HG02884 (cell line): Measurements from ENCODE around the gene VSTM2B.

ENCODE experiments used
- ATAC-seq: cut with Tn5 transposase; IDR thresholded peaks from one replicate; pipeline ENCODE4 v1.9.1; 2021; ENCODE audit warnings: mild to moderate bottlenecking, moderate library complexity; ENCODE audit not compliant: unreplicated experiment

Gene VSTM2B

GRCh38 chr19:29495901-29496441 is 29.8 kb upstream of the VSTM2B start:
- no peak for ATAC-seq

- ATAC-seq: no peak
Measured at GRCh38 chr19:29497241-29497640, 28.6 kb upstream of the VSTM2B start.

DNA sequence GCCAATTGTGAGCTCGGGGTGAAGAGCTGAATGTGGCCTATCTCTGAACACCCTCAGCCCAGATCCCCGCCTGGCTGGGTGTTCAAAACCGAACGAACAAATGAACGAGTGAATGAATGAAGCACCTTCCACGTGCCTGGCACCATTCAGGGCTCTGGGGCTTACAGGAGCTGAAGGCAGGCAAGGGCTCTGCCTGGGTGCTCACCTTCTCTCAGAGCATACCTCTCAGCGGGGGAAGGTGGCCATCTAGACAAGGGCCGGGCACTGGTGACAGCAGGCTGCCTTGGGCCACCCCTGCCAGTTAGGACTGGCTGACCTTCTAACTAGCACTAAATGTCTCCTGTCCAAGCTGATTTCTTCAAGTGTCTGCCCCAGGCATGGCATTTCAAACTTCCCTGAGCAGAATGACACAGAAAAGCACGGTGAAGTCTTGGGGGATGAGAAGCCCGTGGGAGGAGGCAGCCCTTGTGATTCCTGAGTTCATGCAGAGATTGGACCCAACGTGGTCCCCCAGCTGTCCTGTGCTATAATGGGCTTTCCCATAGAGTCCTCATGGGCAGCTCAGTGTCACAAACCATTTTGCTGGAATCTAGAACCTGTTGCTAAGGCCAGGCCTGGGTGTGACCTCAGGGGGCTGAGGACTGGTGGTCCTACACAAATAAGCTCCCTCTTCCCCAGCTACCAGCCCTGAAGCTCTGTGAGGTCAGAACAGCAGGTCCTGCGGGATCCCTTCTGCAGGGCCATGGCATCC is 27.9 kb upstream of the VSTM2B start:
- ATAC-seq: no peak

- ATAC-seq: no peak
Measured at GRCh38 chr19:29499261-29499920, 26.4 kb upstream of the VSTM2B start.

- no peak for ATAC-seq
Measured at GRCh38 chr19:29499921-29500590, 25.7 kb upstream of the VSTM2B start.

GRCh38 chr19:29501816-29502580 is 23.8 kb upstream of the VSTM2B start:
- no peak for ATAC-seq

DNA sequence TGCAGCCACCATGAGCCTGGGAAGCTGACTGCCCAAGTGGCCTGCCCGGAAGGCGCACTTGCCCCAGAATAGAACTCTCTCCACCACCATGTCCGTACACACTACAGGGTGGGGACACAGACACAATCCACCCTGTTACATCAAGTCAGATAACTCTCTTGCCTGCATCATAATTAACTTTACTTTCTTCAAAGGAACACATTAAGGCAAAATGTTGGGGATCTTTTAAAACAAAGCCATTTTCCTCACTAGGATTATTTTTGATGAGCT is 23.3 kb upstream of the VSTM2B start:
- no peak for ATAC-seq

DNA sequence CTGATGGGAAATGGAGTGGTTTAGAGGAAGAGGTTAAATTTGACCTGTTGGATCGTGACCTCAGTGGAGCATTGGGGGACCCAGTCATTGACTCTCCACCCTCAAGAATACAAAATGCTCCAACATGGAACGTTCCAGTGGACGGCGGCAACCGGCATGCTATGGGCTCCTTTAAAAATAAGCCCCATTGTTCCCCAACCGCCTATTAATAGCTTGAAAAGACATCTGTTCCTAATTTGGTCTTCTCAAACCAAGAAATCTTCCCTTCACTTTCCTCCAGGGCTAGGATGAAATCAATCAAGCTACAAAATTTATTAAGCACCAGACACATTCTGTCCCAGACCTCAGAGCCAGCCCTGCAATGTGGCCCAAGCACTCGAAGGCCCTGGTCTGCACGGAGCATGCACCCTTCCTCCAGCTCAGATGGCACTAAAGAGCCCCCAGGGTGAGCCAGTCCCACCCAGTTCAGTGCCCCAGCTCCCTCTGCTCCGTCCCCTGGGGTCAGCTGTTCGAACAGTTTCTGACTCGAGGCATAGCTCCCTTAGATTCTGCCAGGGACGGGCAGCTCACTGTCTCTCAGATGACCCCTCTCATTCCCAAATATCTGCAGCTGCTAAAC is 22.5 kb upstream of the VSTM2B start:
- no peak for ATAC-seq

DNA sequence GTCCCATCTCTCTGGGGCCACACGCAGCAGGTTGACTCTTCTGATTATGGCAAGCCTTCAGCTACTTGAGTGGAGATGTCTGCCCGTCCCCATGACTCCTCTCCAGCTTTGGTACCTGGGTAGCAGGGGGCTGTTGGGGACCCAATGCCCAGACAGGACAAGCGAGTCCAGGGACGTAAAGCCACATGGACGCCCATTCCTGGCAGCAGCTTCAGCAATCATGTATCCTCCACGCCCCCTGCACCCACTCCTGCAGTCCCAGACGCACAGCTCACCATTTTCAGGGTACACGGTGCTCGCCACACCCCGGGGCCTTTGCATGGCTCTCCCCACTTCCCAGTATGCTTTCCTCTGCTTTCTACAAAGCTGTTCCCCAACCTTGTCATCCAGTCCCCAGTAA is 22.0 kb upstream of the VSTM2B start:
- no peak for ATAC-seq

- ATAC-seq: no peak
Measured at GRCh38 chr19:29504454-29504853, 21.3 kb upstream of the VSTM2B start.

GRCh38 chr19:29505097-29505824 is 20.5 kb upstream of the VSTM2B start:
- ATAC-seq: no peak

- no peak for ATAC-seq
Measured at GRCh38 chr19:29506619-29506911, 19.2 kb upstream of the VSTM2B start.

DNA sequence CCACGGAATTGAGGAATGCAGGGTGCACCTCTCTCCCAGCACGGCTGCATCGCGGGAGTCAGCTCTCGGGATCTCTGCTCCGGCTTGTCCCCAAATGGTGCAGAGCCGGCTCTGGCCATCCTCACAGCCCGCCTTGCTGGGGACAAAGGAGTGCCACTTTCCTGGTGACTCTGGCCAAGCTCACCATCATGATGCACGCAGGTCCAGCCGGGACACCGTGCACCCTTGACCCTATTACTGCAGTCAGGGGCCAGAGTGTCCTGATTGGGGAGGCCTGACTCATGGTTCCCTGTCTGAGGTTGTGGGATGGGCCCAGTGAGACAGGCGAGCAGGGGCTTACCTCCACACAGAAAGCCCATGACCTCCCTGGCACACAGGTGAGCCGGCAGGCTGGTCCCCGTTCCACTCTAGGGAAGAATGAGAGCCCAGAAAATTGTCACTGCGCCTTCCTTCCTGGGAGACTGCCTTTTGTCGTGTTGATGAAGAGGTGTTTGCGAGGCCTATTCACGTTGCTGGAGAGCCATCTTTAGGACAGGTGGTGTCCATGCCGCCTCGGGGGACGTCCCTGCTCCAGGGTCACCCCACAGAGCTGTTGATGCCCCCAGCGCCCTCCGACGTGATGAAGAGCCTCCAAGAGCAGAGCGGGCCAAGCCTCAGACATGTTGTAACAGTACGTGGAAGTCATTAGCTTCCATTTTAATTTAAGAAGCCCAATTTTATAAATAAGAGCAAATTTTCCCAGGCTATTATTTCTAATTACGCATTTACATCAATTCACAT is 18.5 kb upstream of the VSTM2B start:
- ATAC-seq: no peak

GRCh38 chr19:29508181-29508580 is 17.6 kb upstream of the VSTM2B start:
- ATAC-seq: no peak

DNA sequence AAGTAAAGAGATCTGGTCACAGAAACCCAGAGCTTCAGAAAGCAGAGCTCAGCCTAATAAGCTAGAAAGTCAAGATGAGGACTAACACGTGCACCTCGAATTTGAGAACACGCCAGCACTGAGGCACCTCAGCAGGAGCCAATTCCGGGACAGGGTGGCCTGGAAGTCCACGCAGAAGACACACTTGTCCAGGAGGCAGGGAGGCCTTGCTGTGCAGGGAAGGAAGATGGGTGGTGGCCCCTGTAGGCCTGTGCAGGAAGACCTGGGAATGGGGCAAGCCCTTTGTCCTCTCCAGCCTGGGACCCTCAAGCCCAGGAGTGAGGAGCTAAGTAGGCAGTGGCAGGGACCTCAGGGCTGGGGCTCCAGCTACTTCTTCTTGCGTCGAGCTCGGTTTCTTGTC is 16.3 kb upstream of the VSTM2B start:
- ATAC-seq: no peak

- ATAC-seq: no peak
Measured at GRCh38 chr19:29510701-29511265, 15.0 kb upstream of the VSTM2B start.

GRCh38 chr19:29511768-29512167 is 14.0 kb upstream of the VSTM2B start:
- no peak for ATAC-seq

GRCh38 chr19:29512748-29513147 is 13.0 kb upstream of the VSTM2B start:
- ATAC-seq: no peak

- ATAC-seq: no peak
Measured at GRCh38 chr19:29514525-29515232, 11.1 kb upstream of the VSTM2B start.
